GM18873 (cell line): ENCODE results near the gene TMEM237.
"Not testable (repeated sequence)": the region's sequence is repeated elsewhere in the genome, so short reads cannot be mapped to it uniquely, and the experiment has no call there.

Source experiments
- ATAC-seq: cut with Tn5 transposase; IDR thresholded peaks from one replicate; pipeline ENCODE4 v1.9.1; 2021; ENCODE audit warnings: mild to moderate bottlenecking, moderate library complexity, moderate number of reproducible peaks; ENCODE audit not compliant: unreplicated experiment, low FRiP score

Gene TMEM237

GRCh38 chr2:201643216-201643890, at the start of gene TMEM237:
TSS of gene TMEM237 (minus strand) at chr2:201643503. CDS start at chr2:201643400, 103 bp downstream.
- ATAC-seq, result peak; percentile 34

GRCh38 chr2:201685156-201685555, 41.9 kb upstream of the TMEM237 start:
- ATAC-seq, result no peak

- no peak for ATAC-seq
These were observed 37.4 kb upstream of the TMEM237 start for GRCh38 chr2:201680743-201681142.

- no peak for ATAC-seq
These were observed 35.1 kb upstream of the TMEM237 start for GRCh38 chr2:201678401-201678800.

- no peak for ATAC-seq
These were observed 32.2 kb upstream of the TMEM237 start for GRCh38 chr2:201675454-201675853.

GRCh38 chr2:201674794-201675193, 31.5 kb upstream of the TMEM237 start:
- ATAC-seq, result no peak

- no peak for ATAC-seq
These were observed 31.0 kb upstream of the TMEM237 start for GRCh38 chr2:201674298-201674697.

- ATAC-seq, result no peak
These were observed 30.2 kb upstream of the TMEM237 start for GRCh38 chr2:201673546-201673945.

- not testable (repeated sequence) for ATAC-seq
These were observed 27.9 kb upstream of the TMEM237 start for GRCh38 chr2:201671205-201671604.

- ATAC-seq, result no peak
These were observed 26.6 kb upstream of the TMEM237 start for GRCh38 chr2:201669865-201670264.

GRCh38 chr2:201668402-201668910, 25.2 kb upstream of the TMEM237 start:
- ATAC-seq, result no peak

GRCh38 chr2:201664334-201664733, 21.0 kb upstream of the TMEM237 start:
- ATAC-seq, result no peak

GRCh38 chr2:201661366-201661765, 18.1 kb upstream of the TMEM237 start:
- ATAC-seq, result no peak

GRCh38 chr2:201660293-201660895, 17.1 kb upstream of the TMEM237 start:
- ATAC-seq, result no peak

GRCh38 chr2:201656740-201657139, 13.4 kb upstream of the TMEM237 start:
- no peak for ATAC-seq

GRCh38 chr2:201656102-201656501, 12.8 kb upstream of the TMEM237 start:
- no peak for ATAC-seq

GRCh38 chr2:201654616-201655384, 11.5 kb upstream of the TMEM237 start:
- ATAC-seq, result no peak

- no peak for ATAC-seq
These were observed 9.9 kb upstream of the TMEM237 start for GRCh38 chr2:201653221-201653620.

- no peak for ATAC-seq
These were observed 6.1 kb upstream of the TMEM237 start for GRCh38 chr2:201649442-201649841.

GRCh38 chr2:201647431-201647830, 4.1 kb upstream of the TMEM237 start:
- ATAC-seq, result no peak

GRCh38 chr2:201644001-201644400, 698 bp upstream of the TMEM237 start:
- ATAC-seq, result no peak
